ENCODE results near the gene RND1.
"Not testable (repeated sequence)": the region's sequence is repeated elsewhere in the genome, so short reads cannot be mapped to it uniquely, and the experiment has no call there.

Gene RND1

GRCh38 chr12:48866052-48866711 lies 512 bp upstream of the RND1 start:
- DNase-seq, result no peak

GRCh38 chr12:48863291-48863690 lies 2.4 kb downstream of the RND1 start:
- no peak for DNase-seq

DNA sequence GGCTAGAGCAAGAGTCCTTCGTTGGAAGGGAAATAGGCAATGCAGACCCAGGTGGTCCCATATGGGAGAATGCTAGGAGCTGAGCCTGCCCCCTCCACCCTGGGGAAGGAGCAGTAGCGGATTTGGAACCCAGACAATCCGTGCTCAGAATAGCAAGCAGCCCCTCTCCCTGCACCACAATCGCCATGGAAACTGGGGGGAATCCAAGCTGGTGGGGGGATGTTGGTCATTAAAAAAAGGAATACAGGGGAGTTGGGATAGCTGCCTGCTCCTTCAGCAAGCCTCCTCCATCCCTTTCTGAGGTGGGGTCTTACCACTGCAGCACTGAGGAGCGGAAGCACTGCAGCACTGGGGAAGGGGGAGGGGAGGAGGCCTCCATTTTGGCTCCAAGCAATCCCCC lies 2.9 kb downstream of the RND1 start:
- DNase-seq, result no peak

DNA sequence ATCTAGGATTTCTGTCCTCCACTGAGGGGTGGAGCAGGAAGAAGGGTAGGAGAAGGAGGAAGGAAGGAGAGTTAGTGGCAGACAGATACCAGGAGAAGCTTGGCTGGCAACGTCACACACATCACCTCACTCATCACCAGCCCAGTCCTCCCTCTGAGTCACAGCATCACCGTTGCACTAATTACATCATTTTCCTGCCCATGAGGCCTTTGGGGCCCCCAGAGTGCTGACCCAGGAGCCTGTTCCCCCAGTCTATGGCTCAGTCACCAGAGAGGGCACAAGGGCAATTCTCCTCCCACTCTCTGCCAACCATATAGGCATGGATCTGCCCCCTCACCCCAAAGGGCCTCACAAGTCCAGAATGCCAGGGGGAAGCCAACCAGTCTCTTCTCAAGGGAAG lies 4.6 kb downstream of the RND1 start:
- no peak for DNase-seq

DNA sequence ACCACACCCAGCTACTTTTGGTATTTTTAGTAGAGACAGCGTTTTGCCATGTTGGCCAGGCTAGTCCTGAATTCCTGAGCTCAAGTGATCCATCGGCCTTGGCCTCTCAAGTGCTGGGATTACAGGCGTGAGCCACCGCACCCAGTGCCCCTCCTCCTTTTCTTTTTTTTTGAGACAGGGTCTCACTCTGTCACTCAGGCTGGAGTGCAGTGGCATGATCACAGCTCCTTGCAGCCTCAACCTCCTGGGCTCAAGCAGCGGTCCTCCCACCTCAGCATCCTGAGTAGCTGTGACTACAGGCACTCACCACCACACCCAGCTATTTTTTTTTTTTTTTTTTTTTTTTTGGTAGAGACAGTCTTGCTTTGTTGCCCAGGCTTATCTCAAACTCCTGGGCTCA lies 5.4 kb downstream of the RND1 start:
- DNase-seq, result not testable (repeated sequence)

- no peak for DNase-seq
Observed at GRCh38 chr12:48859607-48860006, 6.1 kb downstream of the RND1 start.

DNA sequence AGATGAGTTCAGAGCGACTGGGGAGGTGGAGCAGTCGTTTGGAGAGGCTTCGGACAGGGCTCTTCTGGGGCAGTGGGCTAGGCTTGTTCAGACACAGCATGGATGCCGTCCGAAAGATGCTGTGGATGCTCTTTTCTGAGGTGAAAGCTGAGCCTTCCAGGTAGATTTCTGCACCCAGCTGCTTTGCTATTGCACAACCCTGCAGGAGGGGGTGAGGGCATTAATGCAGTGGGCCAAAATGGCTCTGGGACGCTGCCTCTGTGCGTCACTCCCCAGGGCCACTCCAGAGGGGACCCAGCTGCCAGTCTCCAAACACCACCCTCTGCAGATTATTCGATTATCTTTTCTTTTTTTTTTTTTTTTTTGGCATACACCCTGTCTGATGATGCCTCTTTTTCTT lies 7.6 kb downstream of the RND1 start:
- no peak for DNase-seq

DNA sequence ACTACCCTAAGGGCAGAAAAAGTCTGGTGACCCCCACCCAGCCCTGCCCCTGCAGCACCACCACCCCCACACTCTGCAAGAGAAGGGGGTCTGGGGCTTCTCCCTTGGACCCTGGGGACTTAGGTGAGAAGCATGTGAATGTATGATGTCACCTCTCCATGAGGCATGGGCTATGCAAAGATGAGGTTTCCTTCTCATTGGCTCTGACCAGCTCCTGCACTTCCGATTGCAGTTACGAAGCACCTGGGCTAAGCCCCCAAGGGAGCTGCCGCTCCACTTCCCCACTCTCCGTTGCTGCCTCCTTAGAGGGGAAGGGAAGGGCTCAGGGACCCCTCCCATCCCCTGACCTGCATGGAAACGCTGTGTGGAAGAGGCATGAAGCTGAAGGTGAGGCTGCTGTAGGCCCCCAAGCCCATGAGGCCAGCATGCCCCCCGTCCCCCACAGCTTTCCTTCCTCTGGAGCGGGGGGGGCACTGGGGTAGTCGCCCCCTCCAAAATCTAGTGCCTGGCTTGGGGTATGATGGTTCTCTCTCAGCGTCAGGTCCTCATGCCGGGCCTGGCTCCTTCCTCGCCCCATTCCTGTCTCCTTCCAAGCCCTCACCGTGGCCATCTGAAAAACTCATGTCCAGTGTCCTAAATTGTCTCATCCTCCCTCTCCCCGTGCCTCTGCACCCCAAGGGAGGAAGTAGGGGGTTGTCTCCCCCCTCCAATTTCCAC lies 8.2 kb downstream of the RND1 start:
- DNase-seq, result no peak

- DNase-seq, result no peak
Observed at GRCh38 chr12:48856379-48856778, 9.3 kb downstream of the RND1 start.

DNA sequence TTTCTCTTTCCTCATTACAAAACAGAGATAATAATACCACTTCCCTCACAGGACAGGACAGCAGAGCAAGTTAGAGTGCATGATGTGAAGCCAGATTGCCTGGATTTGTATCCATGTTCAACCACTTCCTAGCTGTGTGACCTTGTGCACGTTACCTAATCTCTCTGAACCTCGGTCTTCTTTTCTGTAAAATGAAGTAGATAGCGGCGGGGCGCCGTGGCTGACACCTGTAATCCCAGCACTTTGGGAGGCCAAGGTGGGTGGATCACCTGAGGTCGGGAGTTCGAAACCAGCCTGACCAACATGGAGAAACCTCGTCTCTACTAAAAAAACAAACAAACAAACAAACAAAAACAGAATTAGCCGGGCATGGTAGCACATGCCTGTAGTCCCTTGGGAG lies 10.7 kb downstream of the RND1 start:
- DNase-seq, result not testable (repeated sequence)

GRCh38 chr12:48854488-48854887 lies 11.2 kb downstream of the RND1 start:
- no peak for DNase-seq

- DNase-seq, result peak; percentile 92
Observed at GRCh38 chr12:48852734-48853688, 12.7 kb downstream of the RND1 start.

GRCh38 chr12:48851883-48852733 lies 13.6 kb downstream of the RND1 start, which contains the start of gene DDX23:
Gene DDX23 (minus strand): TSS chr12:48852163. CDS start chr12:48845782, 6,381 bp downstream.
- DNase-seq, result peak; percentile 92

DNA sequence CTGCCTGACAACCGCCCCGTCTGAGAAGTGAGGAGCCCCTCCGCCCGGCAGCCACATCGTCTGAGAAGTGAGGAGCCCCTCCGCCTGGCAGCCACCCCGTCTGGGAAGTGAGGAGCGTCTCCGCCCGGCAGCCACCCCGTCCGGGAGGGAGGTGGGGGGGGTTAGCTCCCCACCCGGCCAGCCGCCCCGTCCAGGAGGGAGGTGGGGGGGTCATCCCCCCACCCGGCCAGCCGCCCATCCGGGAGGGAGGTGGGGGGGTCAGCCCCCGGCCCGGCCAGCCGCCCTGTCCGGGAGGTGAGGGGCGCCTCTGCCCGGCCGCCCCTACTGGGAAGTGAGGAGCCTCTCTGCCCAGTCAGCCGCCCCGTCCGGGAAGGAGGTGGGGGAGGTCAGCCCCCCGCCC lies 23.6 kb downstream of the RND1 start:
- DNase-seq, result not testable (repeated sequence)

DNA sequence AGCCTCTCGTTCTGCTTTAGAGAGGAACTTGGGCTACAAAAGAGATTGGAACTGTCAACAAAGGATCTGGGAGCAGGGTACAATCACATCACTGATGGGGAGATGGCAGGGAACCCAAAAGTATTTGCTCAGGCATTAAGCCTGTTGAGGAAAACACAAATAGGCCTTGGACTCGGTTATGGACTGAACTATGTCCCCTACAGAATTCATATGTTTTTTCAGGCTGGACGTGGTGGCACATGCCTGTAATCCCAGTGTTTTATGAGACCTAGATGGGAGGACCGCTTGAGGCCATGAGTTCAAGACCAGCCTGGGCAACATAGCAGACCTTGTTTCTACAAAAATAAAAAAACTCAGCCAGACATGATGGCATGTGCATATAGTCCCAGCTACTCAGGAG lies 27.6 kb downstream of the RND1 start:
- no peak for DNase-seq

- no peak for DNase-seq
Observed at GRCh38 chr12:48832321-48833060, 33.2 kb downstream of the RND1 start.

DNA sequence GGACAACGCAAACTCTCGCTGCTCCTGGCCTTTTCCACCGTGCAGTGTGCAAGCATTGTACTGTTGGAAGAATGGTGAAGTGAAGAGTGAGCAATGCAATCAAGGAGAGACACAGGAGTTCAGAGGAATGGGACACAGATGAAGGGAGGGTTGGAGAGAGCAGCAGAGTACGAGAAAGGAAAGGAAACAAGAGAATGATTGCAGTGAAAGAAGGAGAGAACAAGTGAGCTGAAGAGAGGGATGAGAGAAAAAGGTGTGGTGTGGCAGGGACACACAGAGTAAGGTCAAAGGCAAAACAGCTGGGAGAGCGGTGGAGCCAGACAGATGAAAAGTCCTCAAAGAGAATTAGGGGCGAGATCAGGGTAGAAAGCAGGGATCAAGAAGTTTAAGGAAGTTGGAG lies 34.4 kb downstream of the RND1 start:
- no peak for DNase-seq

DNA sequence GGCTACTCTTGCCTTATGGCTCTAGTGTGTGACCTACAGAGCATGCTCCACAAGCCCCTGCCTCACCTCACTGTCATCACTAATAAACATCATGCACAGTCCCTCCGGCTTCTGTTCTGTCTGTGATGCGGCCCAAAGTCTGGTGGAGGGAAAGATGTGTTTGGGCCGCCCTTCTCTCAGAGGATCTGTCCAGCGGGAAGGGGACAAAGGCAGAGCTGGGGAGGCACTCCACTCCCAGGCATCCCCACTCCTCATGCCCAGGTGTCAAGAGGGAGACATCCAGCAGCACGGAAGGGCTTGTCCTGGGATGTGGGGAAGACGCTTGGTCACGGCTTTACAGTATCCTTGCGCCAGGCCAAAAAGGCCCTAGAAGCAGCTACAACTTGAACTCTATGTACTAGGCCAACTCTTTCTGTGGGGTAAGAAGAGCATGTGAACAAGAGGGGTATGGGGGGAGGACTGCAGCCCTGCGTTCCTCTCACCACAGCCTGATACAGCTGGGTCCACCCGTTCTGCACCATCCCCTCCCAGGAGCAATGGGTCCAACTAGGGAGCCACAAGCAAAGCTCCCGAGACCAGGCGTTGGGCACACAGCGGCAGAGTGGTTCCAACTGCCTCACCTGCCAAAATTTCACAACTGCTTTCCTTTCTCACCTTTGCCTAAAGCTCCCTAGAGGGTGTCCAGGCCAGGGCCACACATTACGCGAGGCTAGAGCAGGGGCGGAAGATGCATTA lies 36.7 kb downstream of the RND1 start:
- no peak for DNase-seq

DNA sequence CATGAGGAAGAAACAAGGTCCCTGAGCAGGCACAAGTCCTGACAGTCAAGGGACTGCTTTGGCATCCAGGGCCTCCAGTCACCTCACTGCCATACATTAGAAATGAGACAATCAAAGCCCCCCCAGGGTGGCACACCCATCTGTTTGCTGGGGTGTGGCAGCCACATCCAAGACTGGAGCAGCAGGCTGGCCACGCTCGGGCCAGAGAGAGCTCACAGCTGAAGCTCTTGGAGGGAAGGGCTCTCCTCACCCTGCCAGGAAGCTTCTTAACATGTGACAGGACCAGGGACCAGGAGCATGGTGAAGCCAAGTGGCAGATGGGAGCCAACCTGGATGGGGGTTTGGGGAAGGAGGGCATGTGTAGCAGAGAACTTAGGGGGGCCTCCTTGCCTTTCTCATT lies 37.4 kb downstream of the RND1 start:
- no peak for DNase-seq

GRCh38 chr12:48827513-48828096 lies 38.1 kb downstream of the RND1 start:
- no peak for DNase-seq

DNA sequence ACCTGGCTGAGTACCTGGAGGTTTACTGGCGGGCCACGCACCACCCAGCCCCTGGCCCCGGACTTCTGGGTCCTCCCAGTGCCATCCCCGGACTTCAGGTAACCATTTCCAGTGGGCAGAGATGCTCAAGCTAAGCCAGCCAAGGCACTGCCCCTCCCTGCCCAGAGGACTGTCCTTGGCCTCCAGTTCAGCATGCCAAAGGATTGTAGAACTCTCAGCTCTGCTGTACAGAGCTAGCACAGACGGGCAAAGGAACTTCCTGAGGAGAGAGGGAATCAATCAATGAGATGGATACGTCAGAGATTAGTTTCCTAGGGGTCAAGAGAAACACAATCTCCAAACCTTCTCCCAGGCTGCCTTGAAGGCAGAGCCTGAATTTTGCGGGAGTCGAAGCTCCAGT lies 38.6 kb downstream of the RND1 start:
- no peak for DNase-seq

Data from activated CD8-positive, alpha-beta memory T cell treated with anti-CD3 and anti-CD28 coated beads, Interleukin-2, amount 50 U/mL, for 48 hours (primary cell).